Kidney (tissue), 14 donors: Measurements from ENCODE around the gene PLPP1. TPM values are rescaled to one million over a fixed set of nuclear protein-coding genes. Genes with fewer than 3 reads are reported as not detected.

Source experiments
- DNase-seq, 5 donors: peaks; one replicate each; pipeline ENCODE4 v3.0.0-alpha.2; 2013 to 2020
- FAIRE-seq: peaks from 2 replicates; lab custom pipeline; 2012; peaks lifted over from hg19 to GRCh38; lab: Jason Lieb, UNC
- H3K27ac ChIP-seq, 2 donors: one replicate each; pipeline ENCODE4 v1.7.0; 2013; ENCODE audit warnings: low read depth in 2 of 2, low read length in 2 of 2, inconsistent platforms in 1 of 2
- H3K27me3 ChIP-seq: one replicate; pipeline ENCODE4 v1.7.1; 2013; ENCODE audit warnings: low read length, inconsistent platforms; ENCODE audit not compliant: control insufficient read depth, insufficient read depth
- H3K36me3 ChIP-seq, 3 donors: one replicate each; pipeline versions ENCODE4 v1.7.0 to v1.7.1; 2013; ENCODE audit warnings: low read length in 3 of 3, control low read depth in 1 of 3, inconsistent platforms in 1 of 3; ENCODE audit not compliant: insufficient read depth in 3 of 3, control insufficient read depth in 2 of 3
- H3K4me1 ChIP-seq, 3 donors: one replicate each; pipeline versions ENCODE4 v1.7.0 to v1.7.1; 2013; ENCODE audit warnings: low read length in 3 of 3, inconsistent platforms in 1 of 3, low read depth in 1 of 3; ENCODE audit not compliant: control insufficient read depth in 2 of 3, insufficient read depth in 2 of 3
- H3K4me3 ChIP-seq, 3 donors: one replicate each; pipeline versions ENCODE4 v1.7.0 to v1.8.1; 2013; ENCODE audit warnings: low read length in 3 of 3, control low read depth in 1 of 3, inconsistent platforms in 1 of 3
- H3K9ac ChIP-seq, 3 donors: one replicate each; pipeline versions ENCODE4 v1.7.0 to v1.7.1; 2013; ENCODE audit warnings: low read length in 3 of 3, control low read depth in 1 of 3, inconsistent platforms in 1 of 3
- H3K9me3 ChIP-seq, 3 donors: one replicate each; pipeline versions ENCODE4 v1.7.0 to v1.7.1; 2013; ENCODE audit warnings: low read length in 3 of 3, control low read depth in 1 of 3, inconsistent platforms in 1 of 3; ENCODE audit not compliant: control insufficient read depth in 2 of 3, insufficient read depth in 1 of 3
- intact Hi-C: fragments of 100-400 bp; cut with DNase I; formaldehyde crosslinking; loops from one replicate; pipeline ENCODE4 v1.11.1; 2022
- polyA plus RNA-seq: library from polyadenylated mRNA; stranded (reverse); fragments of 350-450 nt; fragmentation: Illumina TruSeq; extraction: RNeasy Lipid Tissue Mini Kit (QIAGEN cat#74804); gene quantifications from one replicate; pipeline ENCODE4 v1.2.3, GENCODE V29; 2014; ENCODE audit warnings: low read depth, low replicate concordance; ENCODE audit not compliant: insufficient read depth
- total RNA-seq: library from RNA; stranded (reverse); fragmentation: NEBNext Ultra II Directional; extraction: Animal tissue kit (Norgen Biotek cat#: 25700); gene quantifications from one replicate; pipeline ENCODE4 v1.2.1, GENCODE V29; 2021
- TF ChIP-seq, protein P1 (sequence below): IDR thresholded peaks from 3 replicates; pipeline ENCODE4 v1.5.1; 2012; ENCODE audit warnings: mild to moderate bottlenecking, moderate library complexity, borderline replicate concordance; ENCODE audit not compliant: insufficient read depth; ENCODE audit errors: extremely low read depth
- donor health status: control.
- donor health status: control.
- donor health status: control.
- donor health status: control.
- donor health status: control.
- donor health status: DM: yes; HTN: yes; CAD: no.
- donor health status: Normal renal cell carcinoma (clear cell type).

The PLPP1 gene
- total and polyA plus RNA-seq, 2 donors from 2014 or later: 144 to 166 TPM

- FAIRE-seq (no peak), DNase-seq (no peak)
- Histone ChIP-seq H3K36me3 (peaks cover 0 to 11% (median 9%) of the 10 kb centered on the region in 3 donors), H3K9me3 (no peaks in the 10 kb centered on the region), H3K9ac (no peak overlapping the region), H3K27ac (no peak overlapping the region), H3K4me3 (no peak overlapping the region), H3K4me1 (no peaks in the 10 kb centered on the region), H3K27me3 (no peaks in the 10 kb centered on the region)
- TF ChIP-seq, protein P1, sequence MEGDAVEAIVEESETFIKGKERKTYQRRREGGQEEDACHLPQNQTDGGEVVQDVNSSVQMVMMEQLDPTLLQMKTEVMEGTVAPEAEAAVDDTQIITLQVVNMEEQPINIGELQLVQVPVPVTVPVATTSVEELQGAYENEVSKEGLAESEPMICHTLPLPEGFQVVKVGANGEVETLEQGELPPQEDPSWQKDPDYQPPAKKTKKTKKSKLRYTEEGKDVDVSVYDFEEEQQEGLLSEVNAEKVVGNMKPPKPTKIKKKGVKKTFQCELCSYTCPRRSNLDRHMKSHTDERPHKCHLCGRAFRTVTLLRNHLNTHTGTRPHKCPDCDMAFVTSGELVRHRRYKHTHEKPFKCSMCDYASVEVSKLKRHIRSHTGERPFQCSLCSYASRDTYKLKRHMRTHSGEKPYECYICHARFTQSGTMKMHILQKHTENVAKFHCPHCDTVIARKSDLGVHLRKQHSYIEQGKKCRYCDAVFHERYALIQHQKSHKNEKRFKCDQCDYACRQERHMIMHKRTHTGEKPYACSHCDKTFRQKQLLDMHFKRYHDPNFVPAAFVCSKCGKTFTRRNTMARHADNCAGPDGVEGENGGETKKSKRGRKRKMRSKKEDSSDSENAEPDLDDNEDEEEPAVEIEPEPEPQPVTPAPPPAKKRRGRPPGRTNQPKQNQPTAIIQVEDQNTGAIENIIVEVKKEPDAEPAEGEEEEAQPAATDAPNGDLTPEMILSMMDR: no peak
- intact Hi-C loops: loop anchor here (10.0 kb wide), 1 partner anchor 297 kb away; no protein-coding TSS in a partner anchor
These were observed 126.8 kb downstream of the PLPP1 start for GRCh38 chr5:55407984-55408383.

- DNase-seq: peak in 2 of 5 donors; percentile 28 to 65
- intact Hi-C loops: loop anchor here (10.0 kb wide), 1 partner anchor 298 kb away; no protein-coding TSS in a partner anchor
- TF ChIP-seq, protein P1: peak; percentile 60
- Histone ChIP-seq H3K27ac (no peak overlapping the region), H3K9ac (no peak overlapping the region), H3K4me1 (no peaks in the 10 kb centered on the region), H3K36me3 (peaks cover 0 to 14% (median 6%) of the 10 kb centered on the region in 3 donors), H3K4me3 (no peak overlapping the region), H3K9me3 (no peaks in the 10 kb centered on the region), H3K27me3 (no peaks in the 10 kb centered on the region)
- FAIRE-seq: peak; percentile 59
These were observed 127.6 kb downstream of the PLPP1 start for GRCh38 chr5:55407059-55407684.

GRCh38 chr5:55406292-55406691 lies 128.5 kb downstream of the PLPP1 start:
- Histone ChIP-seq H3K36me3 (peaks cover 0 to 22% (median 6%) of the 10 kb centered on the region in 3 donors), H3K9ac (no peak overlapping the region), H3K9me3 (no peaks in the 10 kb centered on the region), H3K27me3 (no peaks in the 10 kb centered on the region), H3K27ac (no peak overlapping the region), H3K4me1 (no peaks in the 10 kb centered on the region), H3K4me3 (no peak overlapping the region)
- intact Hi-C loops: loop anchor here (10.0 kb wide), 1 partner anchor 299 kb away; no protein-coding TSS in a partner anchor
- TF ChIP-seq, protein P1: no peak
- no peak for FAIRE-seq
- DNase-seq: no peak
